WTC11 (cell line): ENCODE data around the gene SLCO4A1.

Experiments used
- NR3C1 ChIP-seq: sonication (generic); formaldehyde crosslinking; conservative IDR thresholded peaks from 2 replicates; pipeline ENCODE4 v1.8.1; 2023; ENCODE audit warnings: low read depth, mild to moderate bottlenecking, missing genetic modification reagents
- TF ChIP-seq, protein P1 (sequence below): fragments of 200-600 bp; IDR thresholded peaks from 2 replicates; pipeline ENCODE4 v1.8.0; 2022; ENCODE audit warnings: antibody characterized with exemption

- TF ChIP-seq, protein P1, sequence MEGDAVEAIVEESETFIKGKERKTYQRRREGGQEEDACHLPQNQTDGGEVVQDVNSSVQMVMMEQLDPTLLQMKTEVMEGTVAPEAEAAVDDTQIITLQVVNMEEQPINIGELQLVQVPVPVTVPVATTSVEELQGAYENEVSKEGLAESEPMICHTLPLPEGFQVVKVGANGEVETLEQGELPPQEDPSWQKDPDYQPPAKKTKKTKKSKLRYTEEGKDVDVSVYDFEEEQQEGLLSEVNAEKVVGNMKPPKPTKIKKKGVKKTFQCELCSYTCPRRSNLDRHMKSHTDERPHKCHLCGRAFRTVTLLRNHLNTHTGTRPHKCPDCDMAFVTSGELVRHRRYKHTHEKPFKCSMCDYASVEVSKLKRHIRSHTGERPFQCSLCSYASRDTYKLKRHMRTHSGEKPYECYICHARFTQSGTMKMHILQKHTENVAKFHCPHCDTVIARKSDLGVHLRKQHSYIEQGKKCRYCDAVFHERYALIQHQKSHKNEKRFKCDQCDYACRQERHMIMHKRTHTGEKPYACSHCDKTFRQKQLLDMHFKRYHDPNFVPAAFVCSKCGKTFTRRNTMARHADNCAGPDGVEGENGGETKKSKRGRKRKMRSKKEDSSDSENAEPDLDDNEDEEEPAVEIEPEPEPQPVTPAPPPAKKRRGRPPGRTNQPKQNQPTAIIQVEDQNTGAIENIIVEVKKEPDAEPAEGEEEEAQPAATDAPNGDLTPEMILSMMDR: no peak
- no peak for TF ChIP-seq NR3C1
These were observed 70.3 kb downstream of the SLCO4A1 start for GRCh38 chr20:62712606-62713005.
